Hepatocyte (in vitro differentiated cells): Measurements from ENCODE around the gene SETD1A.

Experiments
- EZH2 ChIP-seq: fragments of 200-600 bp; sonication (generic); IDR thresholded peaks from 2 replicates; pipeline ENCODE4 v1.6.1; 2016; ENCODE audit warnings: antibody characterized with exemption, mild to moderate bottlenecking, borderline replicate concordance
- EZH2phosphoT487 ChIP-seq: fragments of 200-600 bp; sonication (generic); IDR thresholded peaks from one replicate; pipeline ENCODE4 v1.6.1; 2018; ENCODE audit warnings: antibody characterized with exemption, mild to moderate bottlenecking, low read depth, moderate library complexity; ENCODE audit not compliant: unreplicated experiment, severe bottlenecking
- TF ChIP-seq, protein P1 (sequence below): fragments of 200-600 bp; sonication (generic); IDR thresholded peaks from 2 replicates; pipeline ENCODE4 v1.5.1; 2016; ENCODE audit warnings: antibody characterized with exemption, mild to moderate bottlenecking; ENCODE audit not compliant: poor library complexity

DNA sequence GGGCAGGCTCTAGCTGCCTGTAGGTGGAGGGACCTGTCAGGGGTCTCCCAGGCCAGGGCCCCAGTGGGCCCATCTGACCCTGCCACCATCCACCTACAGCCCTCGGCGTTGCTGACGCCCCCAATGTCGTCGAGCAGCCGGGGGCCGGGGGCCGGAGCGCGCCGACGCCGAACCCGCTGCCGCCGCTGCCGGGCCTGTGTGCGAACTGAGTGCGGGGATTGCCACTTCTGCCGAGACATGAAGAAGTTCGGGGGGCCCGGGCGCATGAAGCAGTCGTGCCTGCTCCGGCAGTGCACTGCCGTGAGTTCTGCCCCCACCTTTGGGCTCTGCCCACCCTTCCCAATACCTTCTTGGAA is 31.9 kb upstream of the SETD1A start:
- TF ChIP-seq, protein P1, sequence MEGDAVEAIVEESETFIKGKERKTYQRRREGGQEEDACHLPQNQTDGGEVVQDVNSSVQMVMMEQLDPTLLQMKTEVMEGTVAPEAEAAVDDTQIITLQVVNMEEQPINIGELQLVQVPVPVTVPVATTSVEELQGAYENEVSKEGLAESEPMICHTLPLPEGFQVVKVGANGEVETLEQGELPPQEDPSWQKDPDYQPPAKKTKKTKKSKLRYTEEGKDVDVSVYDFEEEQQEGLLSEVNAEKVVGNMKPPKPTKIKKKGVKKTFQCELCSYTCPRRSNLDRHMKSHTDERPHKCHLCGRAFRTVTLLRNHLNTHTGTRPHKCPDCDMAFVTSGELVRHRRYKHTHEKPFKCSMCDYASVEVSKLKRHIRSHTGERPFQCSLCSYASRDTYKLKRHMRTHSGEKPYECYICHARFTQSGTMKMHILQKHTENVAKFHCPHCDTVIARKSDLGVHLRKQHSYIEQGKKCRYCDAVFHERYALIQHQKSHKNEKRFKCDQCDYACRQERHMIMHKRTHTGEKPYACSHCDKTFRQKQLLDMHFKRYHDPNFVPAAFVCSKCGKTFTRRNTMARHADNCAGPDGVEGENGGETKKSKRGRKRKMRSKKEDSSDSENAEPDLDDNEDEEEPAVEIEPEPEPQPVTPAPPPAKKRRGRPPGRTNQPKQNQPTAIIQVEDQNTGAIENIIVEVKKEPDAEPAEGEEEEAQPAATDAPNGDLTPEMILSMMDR = no peak
- TF ChIP-seq EZH2phosphoT487 = no peak
- TF ChIP-seq EZH2 = no peak
